ENCODE data around the gene TMEM263. TPM values are rescaled to one million over a fixed set of nuclear protein-coding genes. Genes with fewer than 3 reads are reported as not detected.

Gene TMEM263
- total RNA-seq, 1 experiment from 2014 or later: 35.0 TPM

DNA sequence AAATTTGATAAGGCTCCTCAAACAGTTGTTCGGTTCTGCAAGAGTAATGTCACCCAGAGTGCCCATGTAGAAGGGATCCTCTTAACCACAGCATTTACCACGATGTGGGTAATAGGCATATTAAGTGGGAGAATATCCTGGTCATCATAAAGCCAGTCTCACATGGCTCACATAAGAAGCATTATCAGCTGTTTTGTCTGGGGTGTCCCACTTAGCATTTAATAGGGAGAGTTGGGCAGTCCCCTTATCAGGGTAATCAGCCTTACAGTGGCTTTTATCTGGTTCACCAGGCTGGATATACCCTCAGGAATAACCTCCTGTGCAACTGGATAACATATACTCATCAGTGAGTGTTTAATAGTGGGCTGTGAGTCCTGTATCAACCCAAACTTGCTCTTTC, 12.9 kb upstream of the TMEM263 start:
- in situ Hi-C loops (cut with HindIII; ENCODE audit: low pct_unique_long_range_greater_than_20kb, low sequenced_read_pairs) (no loop called here), intact Hi-C loops (cut with micrococcal nuclease; ENCODE audit: unreplicated experiment) (no loop called here)
- CTCF ChIA-PET: no interaction called here
- DNase-seq (ENCODE audit: low read depth, low spot score): no peak
- Histone ChIP-seq H3K27me3 (ENCODE audit: control insufficient read depth, insufficient read depth, low read length) (no peaks in the 10 kb centered on the region), H3K9me3 (ENCODE audit: control insufficient read depth, insufficient read depth, low read depth, low read length) (peaks cover 14% of the 10 kb centered on the region; the same call in 1 of the 2 replicates), H3K27ac (ENCODE audit: low read length) (no peak overlapping the region), H3K36me3 (ENCODE audit: control insufficient read depth, insufficient read depth, low read length) (no peaks in the 10 kb centered on the region), H3K4me3 (ENCODE audit: low read depth in 2 of 2, low read length in 2 of 2) (no peak overlapping the region), H3K4me1 (ENCODE audit: control insufficient read depth, insufficient read depth, low read length) (no peaks in the 10 kb centered on the region)
- BruUV-seq (replicated peaks): no TSS peak
- POLR2A ChIA-PET: no interaction called here
- no peak for ATAC-seq
- TF ChIP-seq POLR2AphosphoS5 (IDR thresholded peaks at IDR 0.05; ENCODE audit: low read depth, low read length) (no peak), TCF7L2 (IDR thresholded peaks at IDR 0.05; ENCODE audit: low read depth, low read length) (no peak), CTCF (IDR thresholded peaks at IDR 0.05) (no peak), SIN3A (IDR thresholded peaks at IDR 0.05; ENCODE audit: borderline replicate concordance, insufficient read depth, low read depth, low read length) (no peak), REST (IDR thresholded peaks at IDR 0.05; ENCODE audit: insufficient read depth in 1 of 2, low read depth in 2 of 2, low read length in 1 of 2) (no peak)

GRCh38 chr12:106945261-106945851, 10.4 kb upstream of the TMEM263 start:
- DNase-seq (ENCODE audit: low read depth, low spot score) (no peak), ATAC-seq (no peak)
- in situ Hi-C loops (cut with HindIII; ENCODE audit: low pct_unique_long_range_greater_than_20kb, low sequenced_read_pairs): no loop called here
- peaks cover 14% of the 10 kb centered on the region; the same call in 1 of the 2 replicates for H3K9me3 ChIP-seq (ENCODE audit: control insufficient read depth, insufficient read depth, low read depth, low read length)
- H3K36me3 ChIP-seq (ENCODE audit: control insufficient read depth, insufficient read depth, low read length): no peaks in the 10 kb centered on the region
- H3K4me1 ChIP-seq (ENCODE audit: control insufficient read depth, insufficient read depth, low read length): no peaks in the 10 kb centered on the region
- no peak overlapping the region for H3K4me3 ChIP-seq (ENCODE audit: low read depth in 2 of 2, low read length in 2 of 2)
- ChIA-PET POLR2A (no interaction called here), CTCF (no interaction called here)
- TF ChIP-seq TCF7L2 (IDR thresholded peaks at IDR 0.05; ENCODE audit: low read depth, low read length) (no peak), REST (IDR thresholded peaks at IDR 0.05; ENCODE audit: insufficient read depth in 1 of 2, low read depth in 2 of 2, low read length in 1 of 2) (no peak), CTCF (IDR thresholded peaks at IDR 0.05) (no peak), SIN3A (IDR thresholded peaks at IDR 0.05; ENCODE audit: borderline replicate concordance, insufficient read depth, low read depth, low read length) (no peak), POLR2AphosphoS5 (IDR thresholded peaks at IDR 0.05; ENCODE audit: low read depth, low read length) (no peak)
- BruUV-seq (replicated peaks): no TSS peak
- H3K27ac ChIP-seq (ENCODE audit: low read length): no peak overlapping the region
- no peaks in the 10 kb centered on the region for H3K27me3 ChIP-seq (ENCODE audit: control insufficient read depth, insufficient read depth, low read length)
- intact Hi-C loops (cut with micrococcal nuclease; ENCODE audit: unreplicated experiment): no loop called here
